Cardiac muscle cell (in vitro differentiated cells and primary cell): Measurements from ENCODE around the gene NSMCE1. TPM values are rescaled to one million over a fixed set of nuclear protein-coding genes. Genes with fewer than 3 reads are reported as not detected.

Source experiments
- DNase-seq, 2 donors: peaks; one replicate each; pipeline versions ENCODE4 v3.0.0 to v3.0.0-alpha.2; 2010 to 2017; ENCODE audit warnings: low read depth in 1 of 2, low spot score in 1 of 2
- H3K27ac ChIP-seq: fragments of 200-600 bp; sonication (generic); 2 replicates; pipeline ENCODE4 v1.5.1; 2016
- H3K27me3 ChIP-seq: fragments of 200-600 bp; sonication (generic); 2 replicates; pipeline ENCODE4 v1.6.0; 2016; ENCODE audit warnings: control low read depth
- H3K36me3 ChIP-seq: fragments of 200-600 bp; sonication (generic); 2 replicates; pipeline ENCODE4 v1.5.1; 2016; ENCODE audit warnings: control low read depth
- H3K4me1 ChIP-seq: fragments of 200-600 bp; sonication (generic); 2 replicates; pipeline ENCODE4 v1.8.1; 2017; ENCODE audit warnings: low read depth, mild to moderate bottlenecking, mixed run types
- H3K4me3 ChIP-seq: fragments of 200-600 bp; sonication (generic); 2 replicates; pipeline ENCODE4 v1.5.1; 2016; ENCODE audit warnings: mild to moderate bottlenecking
- H3K9me3 ChIP-seq: fragments of 200-600 bp; sonication (generic); 2 replicates; pipeline ENCODE4 v1.5.1; 2017; ENCODE audit warnings: low read depth, mild to moderate bottlenecking, control low read depth
- CTCF ChIP-seq: IDR thresholded peaks from 2 replicates; pipeline ENCODE4 v1.5.1; 2012; ENCODE audit warnings: low read depth, mild to moderate bottlenecking, low read length
- polyA plus RNA-seq: library from polyadenylated mRNA; unstranded; fragments of >200 nt; fragmentation: Nextera tagmentation; extraction: Ambion mirVana; gene quantifications from 2 replicates; pipeline ENCODE4 v1.2.1, GENCODE V29; 2016
- total RNA-seq: library from RNA; depleted of rRNA; stranded (reverse); fragments of >200 nt; gene quantifications from 2 replicates; pipeline ENCODE4 v1.2.3, GENCODE V29; 2016

The NSMCE1 gene
- total and polyA plus RNA-seq, 2 experiments from 2014 or later: 23.4 to 28.2 TPM

GRCh38 chr16:27182906-27183405 lies 85.6 kb downstream of the NSMCE1 start:
- Histone ChIP-seq H3K36me3 (no peaks in the 10 kb centered on the region), H3K9me3 (no peaks in the 10 kb centered on the region), H3K4me1 (peaks cover 5% of the 10 kb centered on the region), H3K4me3 (no peak overlapping the region), H3K27ac (no peak overlapping the region), H3K27me3 (no peaks in the 10 kb centered on the region)
- DNase-seq: no peak
- no peak for TF ChIP-seq CTCF

GRCh38 chr16:27181019-27181790 lies 87.4 kb downstream of the NSMCE1 start:
- DNase-seq: no peak
- no peak overlapping the region for H3K27ac ChIP-seq

GRCh38 chr16:27179500-27180072 lies 89.0 kb downstream of the NSMCE1 start:
- H3K9me3 ChIP-seq: no peaks in the 10 kb centered on the region

More at GRCh38 chr16:27181019-27181790, 87.4 kb downstream of the NSMCE1 start:
- H3K4me1 ChIP-seq: peaks cover 5% of the 10 kb centered on the region
- H3K9me3 ChIP-seq: no peaks in the 10 kb centered on the region
- no peaks in the 10 kb centered on the region for H3K36me3 ChIP-seq
- H3K27me3 ChIP-seq: no peaks in the 10 kb centered on the region
- TF ChIP-seq CTCF: no peak
- no peak overlapping the region for H3K4me3 ChIP-seq

GRCh38 chr16:27177031-27177774 lies 91.4 kb downstream of the NSMCE1 start:
- TF ChIP-seq CTCF: no peak
- no peaks in the 10 kb centered on the region for H3K36me3 ChIP-seq
- H3K4me1 ChIP-seq: no peaks in the 10 kb centered on the region
- no peaks in the 10 kb centered on the region for H3K9me3 ChIP-seq
- no peak overlapping the region for H3K27ac ChIP-seq
- peak in 1 of 2 donors; percentile 64 for DNase-seq
- no peak overlapping the region for H3K4me3 ChIP-seq
- H3K27me3 ChIP-seq: no peaks in the 10 kb centered on the region

More at GRCh38 chr16:27179500-27180072, 89.0 kb downstream of the NSMCE1 start:
- H3K4me1 ChIP-seq: peaks cover 5% of the 10 kb centered on the region
- no peaks in the 10 kb centered on the region for H3K36me3 ChIP-seq
- H3K27me3 ChIP-seq: no peaks in the 10 kb centered on the region
- no peak overlapping the region for H3K4me3 ChIP-seq
- no peak overlapping the region for H3K27ac ChIP-seq
- TF ChIP-seq CTCF: peak; percentile 97
- peak; percentile 81 to 83 for DNase-seq

GRCh38 chr16:27175888-27176287 lies 92.7 kb downstream of the NSMCE1 start:
- no peaks in the 10 kb centered on the region for H3K27me3 ChIP-seq
- H3K36me3 ChIP-seq: no peaks in the 10 kb centered on the region
- H3K9me3 ChIP-seq: no peaks in the 10 kb centered on the region
- no peak for DNase-seq
- no peak for TF ChIP-seq CTCF
- H3K27ac ChIP-seq: no peak overlapping the region
- no peak overlapping the region for H3K4me3 ChIP-seq
- no peaks in the 10 kb centered on the region for H3K4me1 ChIP-seq
